HG02759 (cell line): ENCODE results near the gene LOXHD1.

ENCODE experiments used
- ATAC-seq: cut with Tn5 transposase; IDR thresholded peaks from one replicate; pipeline ENCODE4 v1.9.1; 2021; ENCODE audit warnings: mild to moderate bottlenecking, moderate library complexity; ENCODE audit not compliant: unreplicated experiment

LOXHD1 gene

GRCh38 chr18:46550609-46551008 is 106.4 kb downstream of the LOXHD1 start:
- ATAC-seq: no peak

GRCh38 chr18:46547520-46547919 is 109.5 kb downstream of the LOXHD1 start:
- no peak for ATAC-seq

- no peak for ATAC-seq
These were observed 110.8 kb downstream of the LOXHD1 start for GRCh38 chr18:46546111-46546640.

GRCh38 chr18:46542545-46542944 is 114.5 kb downstream of the LOXHD1 start:
- ATAC-seq: no peak

- ATAC-seq: no peak
These were observed 115.3 kb downstream of the LOXHD1 start for GRCh38 chr18:46541626-46542189.

GRCh38 chr18:46538376-46538775 is 118.6 kb downstream of the LOXHD1 start:
- no peak for ATAC-seq

- ATAC-seq: no peak
These were observed 120.7 kb downstream of the LOXHD1 start for GRCh38 chr18:46536215-46536874.

GRCh38 chr18:46531482-46531881 is 125.5 kb downstream of the LOXHD1 start:
- ATAC-seq: no peak

GRCh38 chr18:46528037-46528436 is 129.0 kb downstream of the LOXHD1 start:
- ATAC-seq: no peak

- ATAC-seq: no peak
These were observed 137.2 kb downstream of the LOXHD1 start for GRCh38 chr18:46519870-46520269.

- no peak for ATAC-seq
These were observed 138.6 kb downstream of the LOXHD1 start for GRCh38 chr18:46518438-46518837.

GRCh38 chr18:46516555-46516954 is 140.5 kb downstream of the LOXHD1 start:
- no peak for ATAC-seq

- no peak for ATAC-seq
These were observed 146.6 kb downstream of the LOXHD1 start for GRCh38 chr18:46510386-46510785.

GRCh38 chr18:46509530-46509929 is 147.5 kb downstream of the LOXHD1 start:
- no peak for ATAC-seq

GRCh38 chr18:46506974-46507586 is 149.9 kb downstream of the LOXHD1 start:
- no peak for ATAC-seq

GRCh38 chr18:46502444-46502843 is 154.6 kb downstream of the LOXHD1 start:
- ATAC-seq: no peak

- no peak for ATAC-seq
These were observed 159.9 kb downstream of the LOXHD1 start for GRCh38 chr18:46497129-46497528.

- no peak for ATAC-seq
These were observed 168.4 kb downstream of the LOXHD1 start for GRCh38 chr18:46488471-46489213.

- ATAC-seq: no peak
These were observed 171.3 kb downstream of the LOXHD1 start for GRCh38 chr18:46485675-46486194.

- ATAC-seq: no peak
These were observed 172.0 kb downstream of the LOXHD1 start for GRCh38 chr18:46484971-46485370.

GRCh38 chr18:46482831-46483230 is 174.2 kb downstream of the LOXHD1 start:
- no peak for ATAC-seq
